ENCODE results near the gene BTK. TPM values are rescaled to one million over a fixed set of nuclear protein-coding genes. Genes with fewer than 3 reads are reported as not detected.
A peak's percentile ranks its signal among the peaks of the same experiment; 100 is the strongest.

BTK gene
- total and polyA plus RNA-seq, 2 experiments from 2014 or later, result 0.06 TPM

DNA sequence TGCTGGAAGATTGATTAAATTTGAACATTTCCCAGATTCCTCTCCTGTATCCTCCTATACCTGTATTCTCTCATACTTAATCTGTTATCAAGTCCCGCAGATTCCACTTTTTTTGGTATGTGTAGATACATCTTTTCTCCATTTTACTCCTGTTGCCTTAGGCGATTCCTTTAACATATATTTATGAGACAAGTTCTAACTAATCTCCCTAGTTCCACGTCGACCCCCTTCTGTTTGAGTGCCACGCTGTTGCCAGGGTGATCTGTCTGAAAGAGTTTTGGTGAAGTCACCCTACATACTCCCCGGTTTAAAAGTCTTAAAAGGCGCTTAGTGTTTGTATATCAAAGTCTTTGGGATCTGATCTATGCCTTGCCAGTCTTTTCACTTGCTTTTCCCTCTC is 24.5 kb upstream of the BTK start:
- Histone ChIP-seq H3K36me3 (no peaks in the 10 kb centered on the region), H3K9me3 (ENCODE audit: low read depth) (no peaks in the 10 kb centered on the region), H3K4me3 (no peak overlapping the region), H3K27me3 (no peaks in the 10 kb centered on the region), H3K4me1 (ENCODE audit: low read depth) (no peaks in the 10 kb centered on the region), H3K27ac (no peak overlapping the region)
- no peak for DNase-seq (ENCODE audit: low read depth in 1 of 2, low spot score in 1 of 2)
- TF ChIP-seq, protein P1, sequence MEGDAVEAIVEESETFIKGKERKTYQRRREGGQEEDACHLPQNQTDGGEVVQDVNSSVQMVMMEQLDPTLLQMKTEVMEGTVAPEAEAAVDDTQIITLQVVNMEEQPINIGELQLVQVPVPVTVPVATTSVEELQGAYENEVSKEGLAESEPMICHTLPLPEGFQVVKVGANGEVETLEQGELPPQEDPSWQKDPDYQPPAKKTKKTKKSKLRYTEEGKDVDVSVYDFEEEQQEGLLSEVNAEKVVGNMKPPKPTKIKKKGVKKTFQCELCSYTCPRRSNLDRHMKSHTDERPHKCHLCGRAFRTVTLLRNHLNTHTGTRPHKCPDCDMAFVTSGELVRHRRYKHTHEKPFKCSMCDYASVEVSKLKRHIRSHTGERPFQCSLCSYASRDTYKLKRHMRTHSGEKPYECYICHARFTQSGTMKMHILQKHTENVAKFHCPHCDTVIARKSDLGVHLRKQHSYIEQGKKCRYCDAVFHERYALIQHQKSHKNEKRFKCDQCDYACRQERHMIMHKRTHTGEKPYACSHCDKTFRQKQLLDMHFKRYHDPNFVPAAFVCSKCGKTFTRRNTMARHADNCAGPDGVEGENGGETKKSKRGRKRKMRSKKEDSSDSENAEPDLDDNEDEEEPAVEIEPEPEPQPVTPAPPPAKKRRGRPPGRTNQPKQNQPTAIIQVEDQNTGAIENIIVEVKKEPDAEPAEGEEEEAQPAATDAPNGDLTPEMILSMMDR (IDR thresholded peaks at IDR 0.05; ENCODE audit: low read depth, low read length), result no peak

DNA sequence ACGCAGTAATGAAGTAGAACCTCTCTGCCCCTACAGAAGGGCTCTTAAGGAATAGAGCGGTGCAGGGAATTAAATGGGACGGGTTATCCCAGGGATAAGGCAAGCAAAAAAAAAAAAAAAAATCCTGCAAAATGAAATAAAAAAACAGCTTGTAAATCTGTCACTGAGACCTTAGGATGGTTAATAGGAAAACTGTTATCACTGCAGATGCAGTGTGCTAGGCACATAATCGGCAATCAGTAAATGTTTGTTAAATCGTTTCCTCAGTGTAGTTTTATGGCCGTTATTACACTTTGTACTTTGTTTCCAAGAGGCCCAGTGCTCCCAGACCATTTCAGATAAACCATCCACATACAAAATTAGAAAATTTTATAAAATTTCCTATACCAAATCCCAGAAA is 23.1 kb upstream of the BTK start:
- H3K27me3 ChIP-seq, result no peaks in the 10 kb centered on the region
- TF ChIP-seq, protein P1 (IDR thresholded peaks at IDR 0.05; ENCODE audit: low read depth, low read length), result no peak
- H3K36me3 ChIP-seq, result no peaks in the 10 kb centered on the region
- H3K9me3 ChIP-seq (ENCODE audit: low read depth), result no peaks in the 10 kb centered on the region
- H3K27ac ChIP-seq, result peak overlapping the region; percentile 100
- H3K4me3 ChIP-seq, result peak overlapping the region; percentile 60
- DNase-seq (ENCODE audit: low read depth in 1 of 2, low spot score in 1 of 2), result no peak
- no peaks in the 10 kb centered on the region for H3K4me1 ChIP-seq (ENCODE audit: low read depth)

DNA sequence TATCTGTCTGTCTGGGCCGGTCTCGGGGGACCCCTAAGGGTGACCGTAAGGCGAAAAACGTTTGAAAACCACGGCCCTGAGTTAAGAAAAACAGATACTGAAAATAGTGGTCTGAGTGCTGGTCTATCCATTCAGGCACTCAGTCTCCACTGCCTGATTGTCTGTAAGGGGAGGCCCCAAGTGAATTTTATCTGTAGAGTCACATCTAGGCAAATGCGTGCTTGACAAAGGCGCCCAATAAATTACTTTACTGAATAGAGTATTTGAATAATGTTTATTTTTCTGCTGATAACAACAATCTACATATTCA is 22.5 kb upstream of the BTK start:
- peak overlapping the region; percentile 100 for H3K27ac ChIP-seq
- no peaks in the 10 kb centered on the region for H3K9me3 ChIP-seq (ENCODE audit: low read depth)
- TF ChIP-seq, protein P1 (IDR thresholded peaks at IDR 0.05; ENCODE audit: low read depth, low read length), result no peak
- H3K4me3 ChIP-seq, result peak overlapping the region; percentile 60
- H3K36me3 ChIP-seq, result no peaks in the 10 kb centered on the region
- H3K27me3 ChIP-seq, result no peaks in the 10 kb centered on the region
- no peak for DNase-seq (ENCODE audit: low read depth in 1 of 2, low spot score in 1 of 2)
- no peaks in the 10 kb centered on the region for H3K4me1 ChIP-seq (ENCODE audit: low read depth)

DNA sequence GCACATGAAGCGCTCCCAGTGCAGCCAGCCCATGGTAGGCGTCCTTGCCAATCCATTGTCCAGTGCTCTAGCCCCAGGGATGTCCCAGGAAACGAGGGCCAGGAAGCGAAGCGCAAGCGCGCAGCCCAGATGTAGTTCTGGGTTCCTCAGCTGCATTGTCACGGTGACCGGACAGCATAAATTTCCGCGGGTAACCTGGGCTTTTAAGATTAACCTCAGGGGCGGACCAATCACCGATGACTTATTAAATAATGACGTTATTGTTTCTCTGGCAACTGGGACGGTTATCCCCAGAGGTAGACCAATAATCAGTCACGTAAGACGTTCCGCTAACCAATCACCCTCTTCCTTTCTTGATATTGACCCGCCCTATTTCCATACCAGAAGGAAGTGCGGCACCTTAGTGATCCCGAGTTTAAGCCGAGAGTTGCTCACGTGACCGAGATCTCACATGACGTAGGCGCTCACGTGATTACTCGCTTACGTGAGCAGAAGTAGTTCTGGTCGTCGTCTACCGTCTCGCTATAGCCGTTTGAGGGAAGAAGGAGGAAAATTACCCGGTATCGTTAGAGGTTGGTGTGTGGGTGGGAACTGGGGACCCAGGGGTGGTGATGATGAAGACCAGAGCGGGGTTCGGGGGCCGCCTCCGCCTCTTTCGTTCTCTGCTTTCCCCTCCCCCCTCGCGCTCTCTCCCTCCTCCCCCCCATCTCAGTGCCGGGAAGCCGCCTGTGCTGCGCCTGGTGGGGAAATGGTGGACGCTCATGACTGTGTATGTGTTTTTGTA is 21.9 kb upstream of the BTK start, which contains the start of the genes GLA and HNRNPH2:
Gene GLA (minus strand): TSS at position 178 of the 784 bp plus-strand sequence. CDS start 22 bp downstream, at position 156.
Gene HNRNPH2 (plus strand): TSS at position 475 of the 784 bp plus-strand sequence. CDS start 3,767 bp downstream, outside the sequence.
- TF ChIP-seq, protein P1 (IDR thresholded peaks at IDR 0.05; ENCODE audit: low read depth, low read length), result no peak
- Histone ChIP-seq H3K36me3 (no peaks in the 10 kb centered on the region), H3K27me3 (no peaks in the 10 kb centered on the region), H3K4me1 (ENCODE audit: low read depth) (no peaks in the 10 kb centered on the region), H3K27ac (peak within 1 kb of the TSS; percentile 100), H3K9me3 (ENCODE audit: low read depth) (no peaks in the 10 kb centered on the region), H3K4me3 (peak within 1 kb of the TSS; percentile 60)
- DNase-seq (ENCODE audit: low read depth in 1 of 2, low spot score in 1 of 2), result peak; percentile 92 to 98

DNA sequence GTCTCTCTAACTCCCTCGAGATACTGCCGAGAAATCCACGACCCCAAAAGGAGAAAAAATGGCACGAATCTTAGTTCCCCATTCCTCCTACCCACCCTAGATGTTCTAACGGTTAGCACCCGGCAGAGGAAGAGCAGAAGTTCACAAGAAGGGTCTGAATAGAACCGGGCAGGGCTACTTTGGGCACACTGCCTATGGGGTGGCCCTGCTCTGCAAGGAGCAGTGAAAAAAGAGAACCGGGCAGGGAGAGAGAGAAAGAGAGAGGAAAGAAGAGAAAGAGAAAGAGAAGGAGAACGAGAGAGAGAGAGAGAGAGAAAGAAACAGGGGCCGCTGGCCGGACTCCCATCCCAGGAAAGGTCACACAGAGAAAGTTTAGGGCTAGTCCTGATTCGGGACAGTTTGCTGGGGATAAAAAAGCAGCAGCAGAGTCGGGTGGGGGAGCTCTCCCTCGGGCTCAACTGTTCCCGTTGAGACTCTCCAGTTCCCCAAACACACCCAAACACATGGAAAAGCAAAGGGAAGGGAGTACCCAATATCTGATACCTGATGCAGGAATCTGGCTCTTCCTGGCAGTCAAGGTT is 21.3 kb upstream of the BTK start:
- DNase-seq (ENCODE audit: low read depth in 1 of 2, low spot score in 1 of 2), result no peak
- TF ChIP-seq, protein P1 (IDR thresholded peaks at IDR 0.05; ENCODE audit: low read depth, low read length), result no peak
- Histone ChIP-seq H3K27ac (peak overlapping the region; percentile 100), H3K4me1 (ENCODE audit: low read depth) (no peaks in the 10 kb centered on the region), H3K36me3 (no peaks in the 10 kb centered on the region), H3K27me3 (no peaks in the 10 kb centered on the region), H3K9me3 (ENCODE audit: low read depth) (no peaks in the 10 kb centered on the region), H3K4me3 (peak overlapping the region; percentile 60)

Measured in cardiac muscle cell (in vitro differentiated cells and primary cell).